Measurements from ENCODE around the gene RPAP2. TPM values are rescaled to one million over a fixed set of nuclear protein-coding genes. Genes with fewer than 3 reads are reported as not detected.
"Not testable (repeated sequence)": the region's sequence is repeated elsewhere in the genome, so short reads cannot be mapped to it uniquely, and the experiment has no call there.

RPAP2 gene
- total and polyA plus RNA-seq, 2 of the 8 experiments (the other 6 are each of a cell fraction or from before 2014, with no cell fraction given) = 7.9 to 28.4 TPM

- H3K4me3 ChIP-seq (ENCODE audit: extremely low read depth in 1 of 4, insufficient read depth in 2 of 4, low read depth in 3 of 4, low read length in 4 of 4); DNase-seq (ENCODE audit: low read depth in 1 of 2, low spot score in 2 of 2); H3K4me2 ChIP-seq (ENCODE audit: insufficient read depth in 1 of 2, low read depth in 2 of 2, low read length in 2 of 2); H3K23ac ChIP-seq (ENCODE audit: insufficient read length); H2BK120ac ChIP-seq (replicated peaks; ENCODE audit: low read depth, low read length); H3K14ac ChIP-seq (ENCODE audit: insufficient read length); H3K27ac ChIP-seq (ENCODE audit: low read depth, low read length); H4K20me1 ChIP-seq (replicated peaks in 1 of 2; ENCODE audit: control insufficient read depth in 1 of 2, insufficient read depth in 2 of 2, low read length in 2 of 2); H3K79me1 ChIP-seq (ENCODE audit: low read depth, low read length); H2BK15ac ChIP-seq (ENCODE audit: low read length); H4K91ac ChIP-seq (replicated peaks; ENCODE audit: insufficient read length, low read length); POLR2A ChIA-PET (ENCODE audit: partially characterized antibody); H3K9me3 ChIP-seq (ENCODE audit: insufficient read depth in 2 of 2, low read depth in 1 of 2, low read length in 1 of 2); H3K9ac ChIP-seq (replicated peaks in 1 of 4; ENCODE audit: extremely low read depth in 1 of 4, low read depth in 3 of 4, low read length in 3 of 4); H3K4ac ChIP-seq (replicated peaks; ENCODE audit: insufficient read length, low read depth, low read length); H2BK20ac ChIP-seq (ENCODE audit: low read length); H3K23me2 ChIP-seq (ENCODE audit: low read depth, low read length); H2AFZ ChIP-seq (ENCODE audit: low read length); H3K79me2 ChIP-seq (ENCODE audit: control insufficient read depth in 1 of 2, insufficient read depth in 2 of 2, low read length in 2 of 2); H4K5ac ChIP-seq (ENCODE audit: insufficient read length, low read depth, low read length); FAIRE-seq; H2BK5ac ChIP-seq (ENCODE audit: low read depth, low read length); H3K4me1 ChIP-seq (replicated peaks in 1 of 4; ENCODE audit: control insufficient read depth in 3 of 4, insufficient read depth in 4 of 4, low read length in 3 of 4); H2AK5ac ChIP-seq (ENCODE audit: low read depth, low read length); H3K56ac ChIP-seq (replicated peaks; ENCODE audit: insufficient read length, low read depth, low read length); H2BK12ac ChIP-seq (ENCODE audit: low read depth, low read length); H3K27me3 ChIP-seq (replicated peaks in 1 of 4; ENCODE audit: control insufficient read depth in 3 of 4, extremely low read depth in 1 of 4, insufficient read depth in 3 of 4, low read length in 3 of 4); H3K18ac ChIP-seq (ENCODE audit: extremely low read depth, low read length); H4K8ac ChIP-seq (ENCODE audit: extremely low read depth, insufficient read depth, low read length): not testable (repeated sequence)
- peaks cover 0 to 17% (median 7%) of the 10 kb centered on the region in 4 experiments; a peak in 4 of 8 replicates for H3K36me3 ChIP-seq (ENCODE audit: control insufficient read depth in 2 of 4, insufficient read depth in 4 of 4, low read length in 3 of 4)
- 100% methylated on average over 2 of the region's 2 CpGs; no CpG with 5 or more reads in 1 of the 2 experiments for WGBS, 2 experiments (ENCODE audit: extremely low coverage in 1 of 2, insufficient coverage in 1 of 2, insufficient read length in 1 of 2, insufficient replicate concordance in 2 of 2, low coverage in 1 of 2, low lambda C conversion rate in 2 of 2, missing lambda C conversion rate in 1 of 2)
- CTCF ChIA-PET (ENCODE audit: partially characterized antibody) = interaction anchor here (1.1 kb wide), 1 partner anchor 19 kb away, joined by 3 read pairs; no protein-coding TSS in a partner anchor
Measured at GRCh38 chr1:92281411-92281810, 17.4 kb upstream of the RPAP2 start.

Data from H1 (cell line).